ENCODE results near the gene NOTCH4.
A peak's percentile ranks its signal among the peaks of the same experiment; 100 is the strongest.
"Not testable (repeated sequence)": the region's sequence is repeated elsewhere in the genome, so short reads cannot be mapped to it uniquely, and the experiment has no call there.

NOTCH4 gene

DNA sequence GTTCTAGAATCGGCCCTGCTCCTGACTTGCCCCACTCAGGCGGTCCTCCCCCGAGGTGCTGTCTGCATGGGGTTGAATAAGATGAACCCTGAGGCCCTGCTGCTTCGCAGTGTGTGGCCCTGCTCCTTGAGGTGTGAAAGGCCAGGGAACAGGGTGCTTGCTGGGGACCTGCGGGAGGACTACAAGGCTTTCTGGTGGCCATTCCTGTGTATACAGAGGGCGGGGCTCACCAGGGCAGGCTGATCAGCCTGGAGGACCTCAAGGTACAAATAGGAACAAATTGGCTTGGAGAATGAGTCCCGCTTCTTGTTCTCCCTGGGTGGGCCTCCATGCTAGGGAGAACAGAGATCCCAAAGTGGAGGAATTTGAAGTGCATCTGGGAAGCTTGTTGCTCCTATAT, 5.7 kb downstream of the NOTCH4 start:
- DNase-seq (ENCODE audit: low read depth in 2 of 2, low spot score in 1 of 2) = no peak

- DNase-seq (ENCODE audit: low read depth in 2 of 2, low spot score in 1 of 2) = no peak
Observed at GRCh38 chr6:32216998-32217397, 6.9 kb downstream of the NOTCH4 start.

DNA sequence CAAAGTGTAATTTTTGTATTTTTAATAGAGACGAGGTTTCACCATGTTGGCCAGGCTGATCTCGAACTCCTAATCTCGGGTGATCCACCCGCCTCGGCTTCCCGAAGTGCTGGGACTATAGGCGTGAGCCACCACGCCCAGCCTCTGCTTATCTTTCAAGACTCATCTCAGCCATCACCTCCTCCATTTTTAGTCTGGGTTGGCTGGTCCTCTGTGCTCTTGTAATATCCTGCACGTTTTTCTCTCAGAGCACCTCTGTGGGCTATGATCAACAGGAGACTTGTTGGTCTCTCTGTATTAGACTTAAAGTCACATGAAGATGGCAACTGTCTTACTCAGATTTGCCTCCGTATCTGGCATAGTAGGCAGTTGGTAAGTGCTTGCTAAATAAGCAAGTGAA, 7.6 kb downstream of the NOTCH4 start:
- DNase-seq (ENCODE audit: low read depth in 2 of 2, low spot score in 1 of 2) = no peak

DNA sequence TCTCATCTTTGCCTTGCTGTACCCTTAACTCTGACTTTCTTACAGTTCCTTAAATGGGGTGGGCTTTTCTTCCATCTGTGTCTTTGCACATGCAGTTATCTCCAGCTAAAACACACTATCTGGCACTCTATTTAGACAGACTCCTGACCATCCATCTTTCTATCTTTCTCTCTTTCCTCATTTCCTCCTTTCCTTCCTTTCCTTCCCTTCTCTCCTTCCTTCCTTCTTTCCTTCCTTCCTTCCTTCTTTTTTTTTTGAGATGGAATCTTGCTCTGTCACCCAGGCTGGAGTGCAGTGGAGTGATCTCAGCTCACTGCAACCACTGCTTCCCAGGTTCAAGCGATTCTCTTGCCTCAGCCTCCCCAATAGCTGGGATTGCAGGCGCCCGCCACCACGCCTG, 8.2 kb downstream of the NOTCH4 start:
- DNase-seq (ENCODE audit: low read depth in 2 of 2, low spot score in 1 of 2) = no peak

- no peak for DNase-seq (ENCODE audit: low read depth in 2 of 2, low spot score in 1 of 2)
Observed at GRCh38 chr6:32214126-32214525, 9.7 kb downstream of the NOTCH4 start.

DNA sequence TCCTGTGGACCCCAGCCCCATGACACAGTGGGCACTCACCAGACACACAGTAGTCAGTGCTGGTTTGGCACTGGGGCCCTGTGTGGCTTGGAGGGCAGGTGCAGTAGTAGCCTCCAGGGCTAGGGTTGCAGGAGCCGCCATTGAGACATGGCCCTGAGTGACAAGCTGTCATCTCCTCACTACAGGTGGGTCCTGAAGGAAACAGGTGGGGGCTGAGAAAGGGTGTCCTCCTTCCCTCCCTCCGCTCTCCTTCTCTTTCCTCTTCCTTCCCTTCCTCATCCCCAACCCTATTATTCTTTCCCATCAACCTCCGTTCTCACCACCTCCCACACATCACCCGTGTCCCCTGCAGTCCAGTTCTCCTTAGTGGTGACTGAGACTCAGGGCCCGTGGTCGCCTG, 10.2 kb downstream of the NOTCH4 start:
- DNase-seq (ENCODE audit: low read depth in 2 of 2, low spot score in 1 of 2) = no peak

DNA sequence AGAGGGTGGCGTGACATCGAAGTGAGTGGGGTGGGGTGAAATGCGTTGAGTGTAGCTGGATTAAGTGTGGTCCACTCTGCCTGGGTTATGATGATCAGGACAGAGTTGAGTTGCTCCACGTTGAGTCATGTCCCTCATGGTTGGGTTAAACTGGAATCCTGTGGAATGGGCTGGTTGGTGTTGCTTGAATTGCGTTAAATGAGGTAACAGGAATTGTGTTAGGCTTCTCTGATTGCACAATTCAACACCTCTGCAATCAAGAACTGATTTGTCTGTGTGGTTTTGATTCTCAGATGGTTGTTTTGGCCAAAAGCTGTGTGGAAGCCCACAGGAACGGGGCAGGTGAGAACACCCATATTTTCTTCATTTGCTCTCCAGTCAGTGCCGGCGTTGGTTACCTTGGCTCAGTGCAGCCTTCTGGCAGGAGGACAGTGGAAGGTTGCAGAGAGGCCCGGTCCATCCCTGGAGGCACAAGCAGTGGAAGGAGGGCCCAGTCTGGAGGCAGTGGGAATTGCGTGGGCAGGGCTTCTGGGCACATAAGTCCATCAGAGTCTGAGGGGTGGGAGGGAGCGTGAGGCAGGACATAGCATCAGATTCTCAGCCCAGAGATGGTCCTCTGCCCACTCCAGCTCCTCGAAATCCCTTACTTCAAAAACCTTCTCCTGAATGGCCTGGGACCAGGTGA, 11.6 kb downstream of the NOTCH4 start:
- DNase-seq (ENCODE audit: low read depth in 2 of 2, low spot score in 1 of 2) = no peak

DNA sequence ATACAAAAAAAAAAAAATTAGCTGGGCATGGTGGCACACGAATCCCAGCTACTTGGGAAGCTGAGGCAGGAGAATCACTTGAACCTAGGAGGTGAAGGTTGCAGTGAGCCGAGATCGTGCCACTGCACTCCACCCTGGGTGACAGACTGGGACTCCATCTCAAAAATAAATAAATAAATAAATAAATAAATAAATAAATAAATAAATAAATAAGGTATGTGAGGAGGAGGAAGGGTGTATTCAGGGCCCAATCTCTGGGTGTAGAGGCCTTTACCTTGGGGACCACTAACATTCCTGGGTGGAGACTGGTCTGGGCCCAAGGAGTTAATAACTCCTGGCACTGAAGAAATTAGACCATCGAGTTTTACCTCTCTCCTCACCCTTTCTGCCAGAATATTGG, 12.4 kb downstream of the NOTCH4 start:
- not testable (repeated sequence) for DNase-seq (ENCODE audit: low read depth in 2 of 2, low spot score in 1 of 2)

GRCh38 chr6:32210191-32210601, 13.7 kb downstream of the NOTCH4 start:
- no peak for DNase-seq (ENCODE audit: low read depth in 2 of 2, low spot score in 1 of 2)

GRCh38 chr6:32208996-32209395, 14.9 kb downstream of the NOTCH4 start:
- no peak for DNase-seq (ENCODE audit: low read depth in 2 of 2, low spot score in 1 of 2)

- no peak for DNase-seq (ENCODE audit: low read depth in 2 of 2, low spot score in 1 of 2)
Observed at GRCh38 chr6:32204268-32204715, 19.6 kb downstream of the NOTCH4 start.

DNA sequence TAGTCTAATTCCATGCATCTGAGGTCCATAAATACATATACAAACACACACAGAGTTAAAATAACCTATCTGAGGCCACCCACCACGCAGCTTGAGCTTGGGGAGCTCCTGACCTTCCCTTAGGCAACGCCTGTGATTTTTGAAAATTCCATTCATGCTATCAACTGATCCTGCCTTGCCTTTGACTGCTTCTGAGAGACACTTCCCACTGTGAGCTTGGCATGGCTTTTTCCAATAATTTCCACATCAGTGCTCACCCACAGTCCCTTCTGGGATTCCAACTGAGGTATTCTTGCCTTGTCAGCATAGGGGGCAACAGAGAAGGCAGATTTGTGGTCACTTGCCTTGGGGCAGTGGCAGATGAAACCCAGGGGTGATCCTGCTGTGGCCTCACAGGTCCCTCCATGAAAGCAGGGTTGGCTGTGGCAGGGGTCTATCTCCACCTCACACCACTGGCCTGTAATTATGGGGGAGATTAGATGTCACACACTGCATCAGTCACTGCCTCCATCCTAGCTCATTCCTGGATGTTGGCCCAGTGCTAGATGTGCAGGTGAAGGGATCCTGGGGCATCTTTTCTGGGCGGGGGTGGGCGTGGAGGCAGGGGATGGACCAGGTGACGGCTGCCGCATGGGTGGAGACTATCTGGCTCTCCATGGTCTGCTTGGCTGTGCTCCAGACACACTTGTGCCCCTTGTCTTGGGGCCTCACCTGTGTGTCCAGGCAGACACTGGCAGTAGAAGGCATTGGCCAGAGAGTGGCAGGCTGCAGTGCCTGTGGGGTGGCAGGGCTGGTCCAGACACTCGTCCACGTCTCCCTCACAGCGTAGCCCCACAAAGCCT, 20.2 kb downstream of the NOTCH4 start:
- DNase-seq (ENCODE audit: low read depth in 2 of 2, low spot score in 1 of 2) = no peak

DNA sequence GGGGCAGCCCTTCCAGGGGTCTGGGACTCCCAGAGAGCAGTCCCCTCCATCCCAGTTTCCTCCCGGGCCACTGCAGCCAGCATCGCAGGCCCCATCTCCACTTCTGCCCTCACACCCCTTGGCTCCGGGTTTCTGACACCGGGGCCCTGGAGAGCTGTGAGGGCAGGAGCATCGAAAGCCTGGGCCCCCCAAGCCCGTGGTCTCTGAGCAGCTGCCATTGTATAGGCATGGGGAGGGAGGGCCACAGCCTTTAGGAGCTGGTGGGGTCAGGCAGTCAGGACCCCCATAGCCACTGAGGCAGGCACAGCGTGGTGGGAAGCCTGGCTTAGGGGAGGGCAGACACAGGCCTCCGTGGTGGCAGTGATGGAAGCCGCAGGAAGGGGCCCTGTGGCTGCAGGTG, 21.7 kb downstream of the NOTCH4 start:
- DNase-seq (ENCODE audit: low read depth in 2 of 2, low spot score in 1 of 2) = no peak

- no peak for DNase-seq (ENCODE audit: low read depth in 2 of 2, low spot score in 1 of 2)
Observed at GRCh38 chr6:32200711-32201475, 23.0 kb downstream of the NOTCH4 start.

- no peak for DNase-seq (ENCODE audit: low read depth in 2 of 2, low spot score in 1 of 2)
Observed at GRCh38 chr6:32198866-32199265, 25.0 kb downstream of the NOTCH4 start.

DNA sequence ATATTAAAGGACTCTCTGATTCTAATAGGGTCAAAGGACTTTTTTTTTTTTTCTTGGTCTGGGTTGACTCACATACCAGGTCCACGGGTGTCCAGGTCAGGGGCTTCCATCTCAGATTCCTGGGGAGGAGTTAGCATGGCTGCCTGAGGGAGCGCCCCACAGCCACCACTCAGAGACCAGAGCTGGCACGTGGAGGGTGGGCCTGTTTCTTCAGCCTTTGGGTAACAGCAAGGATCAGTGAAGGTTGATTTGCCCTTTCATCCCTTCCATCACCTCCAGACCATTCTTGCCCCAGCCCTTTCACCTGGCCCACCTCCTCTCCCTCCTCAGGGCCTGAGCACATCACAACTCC, 25.5 kb downstream of the NOTCH4 start:
- DNase-seq (ENCODE audit: low read depth in 2 of 2, low spot score in 1 of 2) = no peak

GRCh38 chr6:32196682-32197616, 26.9 kb downstream of the NOTCH4 start:
- DNase-seq (ENCODE audit: low read depth in 2 of 2, low spot score in 1 of 2) = no peak

GRCh38 chr6:32195902-32196681, 27.8 kb downstream of the NOTCH4 start:
- DNase-seq (ENCODE audit: low read depth in 2 of 2, low spot score in 1 of 2) = peak in 1 of 2 donors; percentile 41

GRCh38 chr6:32195652-32195901, 28.3 kb downstream of the NOTCH4 start:
- DNase-seq (ENCODE audit: low read depth in 2 of 2, low spot score in 1 of 2) = peak; percentile 98 to 100

All from stimulated activated CD8-positive, alpha-beta memory T cell treated with anti-CD3 and anti-CD28 coated beads, Interleukin-4, amount 100 ng/mL, for 4 hours (primary cell).